Stimulated activated CD8-positive, alpha-beta memory T cell treated with anti-CD3 and anti-CD28 coated beads, Interleukin-2, amount 100 ng/mL, for 48 hours (primary cell): ENCODE results near the gene SH3GL1.
A peak's percentile ranks its signal among the peaks of the same experiment; 100 is the strongest.

Experiments
- DNase-seq, 2 donors: peaks; one replicate each; pipeline ENCODE4 v3.0.0-alpha.2; 2020; ENCODE audit warnings: low read depth in 2 of 2

Gene SH3GL1

GRCh38 chr19:4431808-4432674 is 31.7 kb upstream of the SH3GL1 start:
- no peak for DNase-seq

GRCh38 chr19:4431296-4431695 is 30.9 kb upstream of the SH3GL1 start:
- DNase-seq: no peak

GRCh38 chr19:4430760-4431159 is 30.4 kb upstream of the SH3GL1 start:
- no peak for DNase-seq

GRCh38 chr19:4429771-4430171 is 29.4 kb upstream of the SH3GL1 start:
- DNase-seq: no peak

- no peak for DNase-seq
Observed at GRCh38 chr19:4429256-4429655, 28.9 kb upstream of the SH3GL1 start.

- DNase-seq: no peak
Observed at GRCh38 chr19:4428326-4428975, 28.1 kb upstream of the SH3GL1 start.

- no peak for DNase-seq
Observed at GRCh38 chr19:4425537-4425936, 25.2 kb upstream of the SH3GL1 start.

- DNase-seq: no peak
Observed at GRCh38 chr19:4423416-4424126, 23.2 kb upstream of the SH3GL1 start.

GRCh38 chr19:4416268-4416667 is 15.9 kb upstream of the SH3GL1 start:
- no peak for DNase-seq

- DNase-seq: no peak
Observed at GRCh38 chr19:4415352-4415751, 15.0 kb upstream of the SH3GL1 start.

GRCh38 chr19:4414800-4415321 is 14.5 kb upstream of the SH3GL1 start:
- DNase-seq: no peak

- no peak for DNase-seq
Observed at GRCh38 chr19:4414144-4414799, 13.9 kb upstream of the SH3GL1 start.

- no peak for DNase-seq
Observed at GRCh38 chr19:4413588-4413987, 13.2 kb upstream of the SH3GL1 start.

- DNase-seq: no peak
Observed at GRCh38 chr19:4409123-4409933, 9.0 kb upstream of the SH3GL1 start.

GRCh38 chr19:4406626-4407025 is 6.3 kb upstream of the SH3GL1 start:
- DNase-seq: no peak

GRCh38 chr19:4405977-4406376 is 5.6 kb upstream of the SH3GL1 start:
- DNase-seq: no peak

- DNase-seq: no peak
Observed at GRCh38 chr19:4403005-4403761, 2.8 kb upstream of the SH3GL1 start.

- peak; percentile 97 to 99 for DNase-seq
Observed at GRCh38 chr19:4402171-4403004, 2.0 kb upstream of the SH3GL1 start, which contains the start of gene CHAF1A. CHAF1A (plus strand) TSS chr19:4402640; CDS start chr19:4402763, 123 bp downstream.

- no peak for DNase-seq
Observed at GRCh38 chr19:4401769-4402170, 1.4 kb upstream of the SH3GL1 start.
